ENCODE measurements around the gene SYTL1. TPM values are rescaled to one million over a fixed set of nuclear protein-coding genes. Genes with fewer than 3 reads are reported as not detected.

Gene SYTL1
- total and polyA plus RNA-seq, 9 of the 15 experiments (the other 6 are each of a cell fraction or from before 2014, with no cell fraction given), result 0.04 to 9.3 (median 1.7) TPM

GRCh38 chr1:27366411-27367159 is 24.8 kb downstream of the SYTL1 start, which contains the start of gene MAP3K6 (continued):
- TF ChIP-seq KDM4B (IDR thresholded peaks at IDR 0.05; ENCODE audit: borderline replicate concordance in 2 of 2, low read depth in 1 of 2), result peak in 1 of 2 experiments; percentile 62; a peak in 1 of 4 replicates
- TF ChIP-seq ZBTB26 (CRISPR knock-in tag; IDR thresholded peaks at IDR 0.05), result no peak
- TF ChIP-seq E2F4 (CRISPR knock-in tag; IDR thresholded peaks at IDR 0.05; ENCODE audit: low read depth), result no peak
- TF ChIP-seq SAP30 (IDR thresholded peaks at IDR 0.05; ENCODE audit: borderline replicate concordance, insufficient read depth, low read depth, low read length, poor library complexity, severe bottlenecking), result peak; percentile 82
- peak; percentile 77; the same call in 1 of the 2 replicates for TF ChIP-seq ZNF24 (IDR thresholded peaks at IDR 0.05)
- peak; percentile 94 for TF ChIP-seq CXXC5 (CRISPR knock-in tag; IDR thresholded peaks at IDR 0.05)
- TF ChIP-seq RNF2 (IDR thresholded peaks at IDR 0.05), result 0 out of 2 replicates have a peak, but pooled peaks have one; percentile 8
- TF ChIP-seq ZBTB1 (CRISPR knock-in tag; IDR thresholded peaks at IDR 0.05; ENCODE audit: borderline replicate concordance, low read depth), result 0 out of 2 replicates have a peak, but pooled peaks have one; percentile 26
- TF ChIP-seq GTF2A2 (tag; IDR thresholded peaks at IDR 0.05), result no peak
- no peak for TF ChIP-seq NCOR1 (IDR thresholded peaks at IDR 0.05)
- TF ChIP-seq ZNF134 (CRISPR knock-in tag; conservative IDR thresholded peaks at IDR 0.05), result no peak
- no peak for TF ChIP-seq CAMTA2 (CRISPR knock-in tag; conservative IDR thresholded peaks at IDR 0.05)
- TF ChIP-seq IFI16 (CRISPR knock-in tag; IDR thresholded peaks at IDR 0.05), result no peak
- no peak for TF ChIP-seq HINFP (tag; conservative IDR thresholded peaks at IDR 0.05; ENCODE audit: low read depth)
- no peak for TF ChIP-seq TRIM28 (IDR thresholded peaks at IDR 0.05)
- TF ChIP-seq CREM (IDR thresholded peaks at IDR 0.05; ENCODE audit: low read depth), result peak; percentile 1; the same call in 1 of the 2 replicates
- TF ChIP-seq MTA2 (IDR thresholded peaks at IDR 0.05; ENCODE audit: low read depth), result no peak
- TF ChIP-seq TARDBP (IDR thresholded peaks at IDR 0.05), result no peak
- TF ChIP-seq ZNF217 (CRISPR knock-in tag; IDR thresholded peaks at IDR 0.05), result no peak
- TF ChIP-seq SRF (CRISPR knock-in tag; IDR thresholded peaks at IDR 0.05), result no peak
- TF ChIP-seq ZKSCAN3 (CRISPR knock-in tag; IDR thresholded peaks at IDR 0.05), result no peak
- no peak for TF ChIP-seq ZBTB8A (IDR thresholded peaks at IDR 0.05; ENCODE audit: partially characterized antibody)
- no peak for TF ChIP-seq SAFB (IDR thresholded peaks at IDR 0.05; ENCODE audit: borderline replicate concordance, low read depth, low read length)
- TF ChIP-seq ZFP91 (CRISPR knock-in tag; IDR thresholded peaks at IDR 0.05), result no peak
- TF ChIP-seq MEIS2 (IDR thresholded peaks at IDR 0.05; ENCODE audit: partially characterized antibody), result no peak

Data from K562 (cell line).